H1 (cell line): ENCODE measurements around the gene EPDR1. TPM values are rescaled to one million over a fixed set of nuclear protein-coding genes. Genes with fewer than 3 reads are reported as not detected.

Experiments used
- CTCF ChIA-PET: fragments of 300-600 bp; sonication (Branson Sonifier 250); formaldehyde crosslinking; loops from one replicate; lab custom pipeline; 2021; ENCODE audit not compliant: partially characterized antibody; lab: Charles Lee
- POLR2A ChIA-PET: fragments of 300-600 bp; sonication (Branson Sonifier 250); formaldehyde crosslinking; loops from one replicate; lab custom pipeline; 2021; ENCODE audit warnings: inconsistent platforms; ENCODE audit not compliant: partially characterized antibody; lab: Charles Lee
- DNase-seq, 2 experiments: peaks; one replicate each; pipeline versions ENCODE4 v3.0.0 to v3.0.0-alpha.2; 2010 to 2022; ENCODE audit warnings: low spot score in 2 of 2, low read depth in 1 of 2, mixed read lengths in 1 of 2
- FAIRE-seq: peaks from 2 replicates; lab custom pipeline; 2011; peaks lifted over from hg19 to GRCh38; lab: Jason Lieb, UNC
- H2AFZ ChIP-seq: 2 replicates; pipeline ENCODE4 v1.8.1; 2012; ENCODE audit warnings: low read length, inconsistent platforms
- H2AK5ac ChIP-seq: 2 replicates; pipeline ENCODE4 v1.6.1; 2013; ENCODE audit warnings: low read depth, low read length
- H2BK120ac ChIP-seq: replicated peaks from 2 replicates; pipeline ENCODE3; 2013; ENCODE audit warnings: low read depth, low read length, inconsistent platforms
- H2BK12ac ChIP-seq: 2 replicates; pipeline ENCODE4 v1.6.1; 2013; ENCODE audit warnings: low read depth, low read length
- H2BK15ac ChIP-seq: 2 replicates; pipeline ENCODE4 v1.6.1; 2013; ENCODE audit warnings: low read length
- H2BK20ac ChIP-seq: 2 replicates; pipeline ENCODE4 v1.6.1; 2013; ENCODE audit warnings: low read length
- H2BK5ac ChIP-seq: 2 replicates; pipeline ENCODE4 v1.6.1; 2013; ENCODE audit warnings: low read depth, low read length
- H3K14ac ChIP-seq: 2 replicates; pipeline ENCODE4 v1.6.1; 2013; ENCODE audit warnings: inconsistent platforms; ENCODE audit not compliant: insufficient read length
- H3K18ac ChIP-seq: 2 replicates; pipeline ENCODE4 v1.6.1; 2013; ENCODE audit warnings: low read length; ENCODE audit errors: extremely low read depth
- H3K23ac ChIP-seq: 2 replicates; pipeline ENCODE4 v1.6.1; 2013; ENCODE audit warnings: inconsistent platforms; ENCODE audit not compliant: insufficient read length
- H3K23me2 ChIP-seq: 2 replicates; pipeline ENCODE4 v1.6.1; 2013; ENCODE audit warnings: low read depth, low read length
- H3K27ac ChIP-seq: 2 replicates; pipeline ENCODE4 v1.6.1; 2011; ENCODE audit warnings: low read depth, low read length, inconsistent platforms
- H3K27me3 ChIP-seq, 4 experiments: replicated peaks in 1 of 4; 1 replicate in 1 of 4; 2 replicates in 3 of 4; pipeline versions ENCODE4 v1.6.1 to v1.8.1; 2011 to 2013; ENCODE audit warnings: low read length in 3 of 4, mild to moderate bottlenecking in 3 of 4, inconsistent platforms in 2 of 4, mixed read lengths in 2 of 4, moderate library complexity in 1 of 4; ENCODE audit not compliant: control insufficient read depth in 3 of 4, insufficient read depth in 3 of 4; ENCODE audit errors: extremely low read depth in 1 of 4
- H3K36me3 ChIP-seq, 4 experiments: 2 replicates each; pipeline versions ENCODE4 v1.6.1 to v1.8.1; 2011 to 2013; ENCODE audit warnings: mild to moderate bottlenecking in 4 of 4, low read length in 3 of 4, moderate library complexity in 2 of 4, control low read depth in 1 of 4, inconsistent platforms in 1 of 4; ENCODE audit not compliant: insufficient read depth in 4 of 4, control insufficient read depth in 2 of 4
- H3K4ac ChIP-seq: replicated peaks from 2 replicates; pipeline ENCODE3; 2013; ENCODE audit warnings: low read length, low read depth, mixed read lengths, inconsistent platforms; ENCODE audit not compliant: insufficient read length
- H3K4me1 ChIP-seq, 4 experiments: replicated peaks in 1 of 4; 1 replicate in 1 of 4; 2 replicates in 3 of 4; pipeline versions ENCODE4 v1.6.1 to v1.8.1; 2011 to 2013; ENCODE audit warnings: low read length in 3 of 4, inconsistent platforms in 2 of 4, mixed read lengths in 1 of 4; ENCODE audit not compliant: insufficient read depth in 4 of 4, control insufficient read depth in 3 of 4
- H3K4me2 ChIP-seq, 2 experiments: 2 replicates each; pipeline versions ENCODE4 v1.6.1 to v1.8.1; 2011 to 2013; ENCODE audit warnings: low read depth in 2 of 2, low read length in 2 of 2, control low read depth in 1 of 2, inconsistent platforms in 1 of 2, mild to moderate bottlenecking in 1 of 2; ENCODE audit not compliant: insufficient read depth in 1 of 2
- H3K4me3 ChIP-seq, 4 experiments: fragments of 200-600, 300-600 bp in 1 of 4; sonication (generic), shearing (Covaris generic), sonication (Bioruptor Twin) in 1 of 4; 2 replicates each; pipeline versions ENCODE4 v1.5.1 to v1.8.1; 2011 to 2016; ENCODE audit warnings: low read length in 4 of 4, low read depth in 3 of 4, control low read depth in 2 of 4, inconsistent platforms in 2 of 4, mild to moderate bottlenecking in 2 of 4, mixed read lengths in 1 of 4, moderate library complexity in 1 of 4; ENCODE audit not compliant: insufficient read depth in 2 of 4; ENCODE audit errors: extremely low read depth in 1 of 4
- H3K56ac ChIP-seq: replicated peaks from 2 replicates; pipeline ENCODE3; 2013; ENCODE audit warnings: low read depth, mild to moderate bottlenecking, mixed read lengths, low read length, inconsistent platforms; ENCODE audit not compliant: insufficient read length
- H3K79me1 ChIP-seq: 2 replicates; pipeline ENCODE4 v1.6.1; 2013; ENCODE audit warnings: low read depth, low read length, control low read depth
- H3K79me2 ChIP-seq, 2 experiments: 2 replicates each; pipeline versions ENCODE4 v1.6.1 to v1.8.1; 2012 to 2013; ENCODE audit warnings: low read length in 2 of 2, mild to moderate bottlenecking in 2 of 2, inconsistent platforms in 1 of 2; ENCODE audit not compliant: insufficient read depth in 2 of 2, control insufficient read depth in 1 of 2
- H3K9ac ChIP-seq, 4 experiments: replicated peaks in 1 of 4; 1 replicate in 1 of 4; 2 replicates in 3 of 4; pipeline versions ENCODE4 v1.6.1 to v1.8.1; 2011 to 2013; ENCODE audit warnings: low read depth in 3 of 4, low read length in 3 of 4, control low read depth in 2 of 4, mild to moderate bottlenecking in 2 of 4, moderate library complexity in 2 of 4, inconsistent platforms in 1 of 4; ENCODE audit errors: extremely low read depth in 1 of 4
- H3K9me3 ChIP-seq, 2 experiments: 2 replicates each; pipeline versions ENCODE4 v1.6.1 to v1.8.1; 2012 to 2013; ENCODE audit warnings: mild to moderate bottlenecking in 2 of 2, moderate library complexity in 2 of 2, control low read depth in 1 of 2, inconsistent platforms in 1 of 2, low read depth in 1 of 2, low read length in 1 of 2, mixed read lengths in 1 of 2; ENCODE audit not compliant: insufficient read depth in 2 of 2
- H4K20me1 ChIP-seq, 2 experiments: replicated peaks in 1 of 2; 2 replicates each; pipeline versions ENCODE3 to v1.8.1; 2011 to 2013; ENCODE audit warnings: inconsistent platforms in 2 of 2, low read length in 2 of 2, mild to moderate bottlenecking in 1 of 2; ENCODE audit not compliant: insufficient read depth in 2 of 2, control insufficient read depth in 1 of 2
- H4K5ac ChIP-seq: 2 replicates; pipeline ENCODE4 v1.6.1; 2013; ENCODE audit warnings: low read length, low read depth, mixed read lengths, inconsistent platforms; ENCODE audit not compliant: insufficient read length
- H4K8ac ChIP-seq: 2 replicates; pipeline ENCODE4 v1.8.0; 2013; ENCODE audit warnings: mild to moderate bottlenecking, moderate library complexity, low read length, inconsistent platforms; ENCODE audit not compliant: insufficient read depth; ENCODE audit errors: extremely low read depth
- H4K91ac ChIP-seq: replicated peaks from 2 replicates; pipeline ENCODE3; 2013; ENCODE audit warnings: low read length, mixed read lengths, inconsistent platforms; ENCODE audit not compliant: insufficient read length
- EP300 ChIP-seq, 2 experiments: IDR thresholded peaks; 1 replicate in 1 of 2; 2 replicates in 1 of 2; pipeline ENCODE4 v1.6.1; 2011 to 2012; ENCODE audit warnings: low read depth in 2 of 2, low read length in 2 of 2, mild to moderate bottlenecking in 2 of 2, borderline replicate concordance in 1 of 2, inconsistent platforms in 1 of 2, moderate library complexity in 1 of 2
- HDAC2 ChIP-seq, 2 experiments: fragments of 300-600 bp in 1 of 2; sonication (generic) in 1 of 2; IDR thresholded peaks; 2 replicates each; pipeline ENCODE4 v1.6.1; 2011 to 2012; ENCODE audit warnings: low read depth in 2 of 2, low read length in 2 of 2, mild to moderate bottlenecking in 2 of 2, moderate library complexity in 2 of 2, borderline replicate concordance in 1 of 2, inconsistent platforms in 1 of 2
- NANOG ChIP-seq: IDR thresholded peaks from 2 replicates; pipeline ENCODE4 v1.6.1; 2011; ENCODE audit warnings: low read length, low read depth, mild to moderate bottlenecking, inconsistent platforms; ENCODE audit not compliant: insufficient read depth, poor library complexity, severe bottlenecking
- TEAD4 ChIP-seq: IDR thresholded peaks from 2 replicates; pipeline ENCODE4 v1.6.1; 2012; ENCODE audit warnings: low read depth, low read length, inconsistent platforms, mixed read lengths
- WGBS, 2 experiments: shearing (Covaris generic) in 1 of 2; methylation state at CpG; one replicate each; pipeline versions ENCODE4 v1.1.6 to v1.1.7; 2013 to 2015; ENCODE audit warnings: low lambda C conversion rate in 2 of 2, mixed read lengths in 2 of 2, inconsistent platforms in 1 of 2, low coverage in 1 of 2, missing lambda C conversion rate in 1 of 2; ENCODE audit not compliant: insufficient replicate concordance in 2 of 2, insufficient coverage in 1 of 2, insufficient read length in 1 of 2; ENCODE audit errors: extremely low coverage in 1 of 2, missing lambda C conversion rate in 1 of 2; 5-methylcytosine and 5-hydroxymethylcytosine counted together
- polyA plus RNA-seq, 7 experiments: library from polyadenylated mRNA; depleted of rRNA in 3 of 7; stranded (reverse) in 5 of 7; unstranded in 2 of 7; fragments of >200 nt in 5 of 7; fragments of 200-250 nt in 2 of 7; gene quantifications; 1 replicate in 5 of 7; 2 replicates in 1 of 7; 4 replicates in 1 of 7; pipeline versions ENCODE4 v1.2.1 to v1.2.3, GENCODE V29; 2011 to 2013; ENCODE audit warnings: missing spikeins in 2 of 7, mixed read lengths in 2 of 7
- total RNA-seq: library from RNA; stranded (reverse); fragmentation: NEBNext Ultra II Directional; extraction: Animal tissue kit (Norgen Biotek cat#: 25700); gene quantifications from 2 replicates; pipeline ENCODE4 v1.2.1, GENCODE V29; 2021
- TF ChIP-seq, protein P1 (sequence below): IDR thresholded peaks from 2 replicates; pipeline ENCODE4 v1.6.1; 2012; ENCODE audit warnings: inconsistent platforms

The EPDR1 gene
- total and polyA plus RNA-seq, 2 of the 8 experiments (the other 6 are each of a cell fraction or from before 2014, with no cell fraction given), result 6.4 to 8.2 TPM

- H3K79me2 ChIP-seq, result no peaks in the 10 kb centered on the region
- peak; percentile 58 for FAIRE-seq
- peak in 1 of 2 experiments; percentile 46 for DNase-seq
Measured at GRCh38 chr7:37986908-37987330, 66.5 kb downstream of the EPDR1 start.

More at GRCh38 chr7:37986908-37987330, 66.5 kb downstream of the EPDR1 start:
- TF ChIP-seq TEAD4 (peak; percentile 61), EP300 (IDR thresholded peaks at IDR 0.05; ENCODE audit: borderline replicate concordance in 1 of 2, low read depth in 2 of 2, low read length in 2 of 2) (no peak), NANOG (peak; percentile 85), HDAC2 (IDR thresholded peaks at IDR 0.05; ENCODE audit: borderline replicate concordance in 1 of 2, low read depth in 2 of 2, low read length in 2 of 2) (0 out of 4 replicates have a peak, but pooled peaks of 1 of the 2 experiments have one; percentile 66)
- TF ChIP-seq, protein P1, sequence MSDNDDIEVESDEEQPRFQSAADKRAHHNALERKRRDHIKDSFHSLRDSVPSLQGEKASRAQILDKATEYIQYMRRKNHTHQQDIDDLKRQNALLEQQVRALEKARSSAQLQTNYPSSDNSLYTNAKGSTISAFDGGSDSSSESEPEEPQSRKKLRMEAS, result no peak
- TF ChIP-seq, all 59 proteins: peak for 3
- H4K8ac ChIP-seq, result no peak overlapping the region
- WGBS, 2 experiments, result 59% methylated on average over 4 of the region's 4 CpGs; no CpG with 5 or more reads in 1 of the 2 experiments
- H2BK5ac ChIP-seq, result no peak overlapping the region
- H3K23ac ChIP-seq, result no peak overlapping the region
- no peak overlapping the region for H3K56ac ChIP-seq
- H3K4ac ChIP-seq, result no peak overlapping the region
- no peak overlapping the region for H3K4me3 ChIP-seq
- no peak overlapping the region for H4K91ac ChIP-seq
- no peaks in the 10 kb centered on the region for H3K36me3 ChIP-seq
- no peak overlapping the region for H2AK5ac ChIP-seq
- no peak overlapping the region for H3K9ac ChIP-seq
- peak overlapping the region; percentile 15 to 33; a peak in 2 of 4 replicates for H3K4me2 ChIP-seq
- no peak overlapping the region for H4K5ac ChIP-seq
- H2BK20ac ChIP-seq, result no peak overlapping the region
- no peak overlapping the region for H2BK15ac ChIP-seq
- ChIA-PET CTCF (interaction anchor here (0.6 to 4.0 kb wide), 3 partner anchors 31 to 183 kb away, joined by 3 to 21 read pairs (median 3); partner anchors contain the start of gene SFRP4), POLR2A (no interaction called here)
- no peaks in the 10 kb centered on the region for H3K9me3 ChIP-seq
- no peak overlapping the region for H2BK12ac ChIP-seq
- H3K23me2 ChIP-seq, result no peaks in the 10 kb centered on the region
- H3K4me1 ChIP-seq, result no peaks in the 10 kb centered on the region
- H3K27ac ChIP-seq, result no peak overlapping the region
- no peaks in the 10 kb centered on the region for H4K20me1 ChIP-seq
- H3K14ac ChIP-seq, result no peak overlapping the region
- no peaks in the 10 kb centered on the region for H3K79me1 ChIP-seq
- H3K27me3 ChIP-seq, result peaks cover 0 to 1% (median 0%) of the 10 kb centered on the region in 4 experiments; a peak in 1 of 7 replicates
- H2AFZ ChIP-seq, result no peak overlapping the region
- no peak overlapping the region for H2BK120ac ChIP-seq
- H3K18ac ChIP-seq, result no peak overlapping the region
